HG03342 (cell line): ENCODE data around the gene CHIC2.

Experiments
- ATAC-seq: cut with Tn5 transposase; IDR thresholded peaks from one replicate; pipeline ENCODE4 v1.9.1; 2021; ENCODE audit warnings: mild to moderate bottlenecking, moderate library complexity; ENCODE audit not compliant: unreplicated experiment

CHIC2 gene

DNA sequence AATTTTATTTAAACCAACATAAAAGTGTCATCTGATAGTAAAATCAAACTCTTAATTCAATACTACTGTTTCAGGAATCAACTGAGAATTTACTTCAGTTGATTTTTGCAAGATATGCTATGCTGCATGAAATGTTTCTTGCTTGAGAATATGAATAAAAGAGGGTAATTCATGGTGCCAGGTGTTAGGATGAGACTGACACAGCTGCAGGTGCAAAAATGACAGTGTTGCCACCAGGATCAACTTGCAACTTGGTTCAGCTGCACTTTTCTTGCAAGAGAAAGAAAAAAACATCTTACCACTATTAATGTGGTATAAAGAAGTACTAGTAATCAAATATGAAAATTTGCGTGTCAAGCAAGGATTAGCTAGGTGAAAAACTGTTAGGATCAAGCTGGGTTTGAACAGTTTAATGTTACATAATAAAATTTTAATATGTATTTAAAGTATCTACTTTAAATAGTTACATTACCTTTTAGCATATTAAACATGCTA is 49.7 kb downstream of the CHIC2 start:
- no peak for ATAC-seq

GRCh38 chr4:54011201-54011600 is 53.2 kb downstream of the CHIC2 start:
- ATAC-seq: no peak

- ATAC-seq: no peak
Observed at GRCh38 chr4:54006755-54007154, 57.6 kb downstream of the CHIC2 start.

GRCh38 chr4:54005475-54005874 is 58.9 kb downstream of the CHIC2 start:
- ATAC-seq: no peak

DNA sequence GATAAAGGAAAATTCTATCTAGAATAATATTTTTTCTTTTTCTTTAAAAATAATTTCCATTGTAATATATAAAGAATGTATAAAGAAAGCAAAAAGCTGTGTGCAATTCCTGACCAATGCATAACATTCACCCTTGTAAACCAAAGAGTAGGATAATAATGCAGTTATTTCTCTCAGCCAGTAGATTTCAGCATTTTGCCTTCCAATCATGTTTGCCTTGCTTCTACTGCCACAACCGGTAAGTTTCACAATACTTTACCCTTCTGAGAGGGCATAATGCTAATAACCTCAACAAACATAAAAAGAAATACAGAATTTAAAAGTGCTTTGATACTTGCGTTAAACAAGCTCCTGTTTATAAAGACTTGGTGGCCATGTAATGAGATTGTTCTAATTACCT is 59.9 kb downstream of the CHIC2 start:
- no peak for ATAC-seq

- ATAC-seq: no peak
Observed at GRCh38 chr4:54001668-54002365, 62.6 kb downstream of the CHIC2 start.

DNA sequence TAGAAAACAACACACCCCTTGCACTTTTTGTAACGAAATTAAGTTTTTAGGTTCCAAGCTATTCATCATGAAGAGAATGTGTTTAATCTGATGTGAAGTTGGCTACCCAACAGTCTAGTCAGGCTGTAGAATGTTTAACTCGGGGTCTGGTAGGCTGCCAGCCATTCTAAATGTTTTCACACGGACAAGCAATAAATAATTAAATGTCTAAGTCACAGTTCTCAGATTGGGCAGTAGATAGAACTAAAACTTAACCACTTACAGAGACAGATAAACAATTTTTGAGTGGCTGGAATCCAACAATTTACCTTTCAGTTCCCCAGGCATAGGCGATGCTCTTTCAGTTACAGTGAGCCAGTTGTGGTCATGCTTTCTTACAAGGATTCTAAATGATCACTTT is 66.5 kb downstream of the CHIC2 start:
- ATAC-seq: no peak

DNA sequence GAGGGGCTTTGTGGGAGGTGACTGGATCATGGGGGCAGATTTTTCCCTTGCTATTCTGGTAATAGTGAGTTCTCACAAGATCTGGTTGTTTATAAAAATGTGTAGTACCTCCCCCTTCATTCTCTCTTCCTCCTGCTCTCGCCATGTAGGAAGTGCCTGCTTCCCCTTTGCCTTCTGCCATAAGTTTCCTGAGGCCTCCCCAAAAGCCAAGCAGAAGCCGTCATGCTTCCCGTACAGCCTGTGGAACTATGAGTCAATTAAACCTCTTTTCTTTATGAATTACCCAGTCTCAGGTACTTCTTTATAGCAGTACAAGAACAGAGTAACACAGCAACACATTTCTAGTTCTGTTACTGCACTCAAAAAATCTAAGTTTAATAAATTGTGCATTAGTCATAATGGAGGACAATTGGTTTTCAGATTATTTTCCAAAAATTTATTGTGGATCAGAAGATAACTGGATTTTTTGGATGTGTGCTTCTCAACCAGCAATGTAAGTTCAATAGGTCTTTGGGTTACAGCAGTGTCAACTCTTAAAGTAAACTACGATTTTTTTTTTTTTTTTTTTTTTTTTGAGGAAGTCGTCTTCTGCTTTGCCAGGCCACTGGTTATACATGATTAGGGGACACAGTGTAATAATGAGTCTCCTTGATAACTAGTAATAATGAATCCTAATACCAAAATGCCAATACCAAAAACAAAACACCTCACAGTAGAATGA is 69.9 kb downstream of the CHIC2 start:
- ATAC-seq: no peak

- no peak for ATAC-seq
Observed at GRCh38 chr4:53992785-53993184, 71.6 kb downstream of the CHIC2 start.

DNA sequence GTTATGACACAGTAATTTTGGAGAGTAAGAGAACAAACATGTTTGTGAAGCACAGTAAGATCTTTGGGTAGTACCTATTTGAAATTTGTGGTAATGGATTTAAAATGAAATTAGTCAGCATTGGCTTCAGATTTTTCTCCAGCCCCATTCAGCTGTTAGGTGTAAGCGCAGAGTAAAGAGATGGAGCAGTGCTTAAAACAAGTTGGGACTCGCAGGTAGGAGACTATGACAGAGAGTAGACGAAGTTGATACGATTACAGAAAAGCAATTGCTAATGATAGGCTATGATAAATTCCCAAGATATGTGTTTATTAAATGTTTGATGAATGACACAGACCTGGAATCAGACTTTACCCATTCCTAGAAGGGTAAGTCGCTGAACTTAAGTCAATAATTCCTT is 72.6 kb downstream of the CHIC2 start:
- ATAC-seq: no peak

GRCh38 chr4:53990641-53991040 is 73.8 kb downstream of the CHIC2 start:
- ATAC-seq: no peak

DNA sequence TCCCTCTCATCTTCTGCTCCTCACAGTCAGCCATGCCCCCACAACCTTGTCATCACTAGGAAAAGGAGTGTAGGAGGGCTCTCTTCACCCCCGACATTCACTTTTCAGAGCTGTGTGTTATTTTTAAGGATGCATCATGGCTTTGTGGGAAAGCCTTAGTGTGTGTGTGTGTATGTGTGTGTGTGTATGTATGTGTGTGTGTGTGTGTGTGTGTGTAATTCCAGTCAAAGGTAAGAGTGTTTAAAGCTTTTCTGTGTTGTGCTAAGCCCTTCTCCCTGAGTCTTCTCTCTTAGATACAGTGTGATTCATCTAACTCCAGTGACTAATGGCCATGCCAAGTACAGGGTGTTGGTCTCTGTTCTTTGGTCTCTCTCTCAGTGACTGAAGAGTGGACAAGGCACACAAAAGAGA is 76.6 kb downstream of the CHIC2 start:
- ATAC-seq: no peak

DNA sequence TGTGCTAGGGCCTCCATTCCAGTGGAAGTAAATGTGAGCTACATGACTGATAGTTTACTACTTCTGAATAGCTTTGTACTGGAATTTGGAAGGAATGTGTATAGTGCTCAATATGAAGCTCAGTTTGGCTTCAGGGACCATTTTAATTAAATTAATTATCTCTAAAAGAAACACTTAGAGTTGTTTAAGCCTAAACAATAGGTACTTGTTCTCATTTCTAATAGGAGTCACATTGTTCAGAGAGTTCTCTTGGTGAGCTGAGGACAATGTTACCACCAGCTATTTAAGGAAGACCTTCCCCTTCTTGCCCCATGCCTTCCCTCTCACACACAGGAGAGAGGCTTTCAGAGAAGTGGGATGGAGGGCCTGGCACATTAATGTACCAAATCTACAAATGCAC is 78.3 kb downstream of the CHIC2 start:
- ATAC-seq: no peak

DNA sequence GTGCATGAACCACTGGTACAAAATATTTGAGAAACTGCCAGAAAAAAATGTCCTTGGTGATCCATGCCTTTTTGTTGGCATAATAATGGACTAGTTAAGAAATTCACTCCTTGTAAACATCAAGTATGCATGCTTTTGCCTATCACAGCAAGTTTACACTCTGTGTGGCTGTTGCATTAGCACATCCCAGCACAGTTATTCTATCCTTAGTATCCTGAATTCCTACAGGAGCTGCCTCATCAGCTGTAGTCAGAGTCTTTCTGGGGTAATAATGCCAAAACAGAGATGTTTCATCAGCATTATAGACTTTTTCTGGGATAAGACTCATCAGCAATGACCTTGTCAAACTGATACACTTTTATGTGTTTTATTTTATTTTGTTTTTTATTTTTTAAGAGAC is 82.8 kb downstream of the CHIC2 start:
- no peak for ATAC-seq

DNA sequence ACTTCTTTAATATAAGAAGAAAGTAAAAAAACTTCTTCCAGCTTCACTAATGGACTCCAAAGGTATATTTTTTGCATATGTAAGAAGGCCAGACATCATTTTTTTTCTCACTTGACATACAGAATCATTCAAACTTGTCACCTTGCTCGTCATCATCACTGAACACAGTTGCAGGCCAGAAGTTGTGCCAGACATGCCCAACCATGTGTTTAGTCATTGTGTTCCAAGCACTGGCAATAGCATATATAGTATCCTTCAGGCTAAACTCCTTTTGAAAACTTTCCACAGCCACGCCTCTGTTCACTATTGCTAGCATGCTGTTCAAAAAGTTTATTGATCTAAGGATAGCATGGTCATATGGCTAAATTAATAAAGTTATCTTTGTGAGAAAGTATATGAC is 83.3 kb downstream of the CHIC2 start:
- ATAC-seq: no peak

- ATAC-seq: no peak
Observed at GRCh38 chr4:53974561-53974960, 89.8 kb downstream of the CHIC2 start.

GRCh38 chr4:53967986-53968385 is 96.4 kb downstream of the CHIC2 start:
- ATAC-seq: no peak

- no peak for ATAC-seq
Observed at GRCh38 chr4:53963781-53964180, 100.6 kb downstream of the CHIC2 start.

DNA sequence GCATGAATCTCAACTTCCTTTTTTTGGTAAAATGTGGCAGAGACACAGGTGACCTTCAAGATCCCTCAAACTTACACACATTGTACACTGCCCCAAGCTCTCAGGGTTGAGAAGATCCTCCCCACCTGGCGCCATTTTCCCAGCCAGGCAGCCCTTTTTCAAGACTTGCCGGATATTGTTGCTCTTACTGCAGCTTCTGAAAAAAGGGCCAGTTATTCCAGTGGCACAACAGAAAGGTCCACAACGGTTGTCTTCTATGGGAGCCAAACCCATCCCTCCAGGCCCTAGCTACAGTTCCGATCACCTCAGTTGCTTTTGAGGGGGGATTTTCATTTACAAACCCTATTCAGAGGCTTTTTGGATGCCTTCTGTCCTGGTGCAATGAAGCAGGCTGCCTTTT is 101.1 kb downstream of the CHIC2 start:
- ATAC-seq: no peak

DNA sequence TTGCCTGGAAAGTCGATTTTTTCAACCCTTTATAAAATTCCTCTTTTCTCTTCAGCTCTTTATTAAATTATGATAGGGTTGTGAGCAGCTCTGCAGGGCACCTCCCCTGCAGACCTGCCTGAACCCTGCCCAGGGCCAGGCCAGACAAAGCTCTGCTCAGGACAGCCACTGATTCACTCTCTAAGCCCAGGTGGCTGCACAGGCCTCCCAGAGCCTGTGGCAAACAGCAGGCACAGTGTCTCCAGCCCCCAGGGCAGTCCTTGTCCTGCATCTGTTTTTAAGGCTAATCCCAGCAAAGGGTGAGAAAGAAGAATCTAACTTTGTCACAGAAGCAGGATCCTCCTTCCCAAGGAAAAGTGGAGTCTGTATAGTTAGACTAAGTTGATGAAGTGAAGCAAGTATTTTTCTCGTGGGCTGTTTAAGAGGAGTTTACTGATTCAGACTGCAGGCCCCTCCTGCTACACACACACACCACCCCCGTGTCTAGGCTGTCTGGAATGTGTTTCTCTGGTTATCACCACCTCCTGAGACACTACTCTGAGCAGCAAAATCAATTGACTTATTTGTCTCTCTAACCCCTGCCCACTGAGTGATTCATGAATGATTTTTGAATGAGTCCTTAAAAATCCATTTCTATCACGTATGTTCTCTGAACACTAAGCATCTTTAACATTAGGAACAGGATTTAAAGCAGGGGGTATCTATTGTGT is 101.7 kb downstream of the CHIC2 start:
- ATAC-seq: no peak

GRCh38 chr4:53961351-53961750 is 103.1 kb downstream of the CHIC2 start:
- no peak for ATAC-seq

- ATAC-seq: no peak
Observed at GRCh38 chr4:53960843-53961242, 103.6 kb downstream of the CHIC2 start.
